22Rv1 (cell line): Measurements from ENCODE around the gene MND1.
"Not testable (repeated sequence)": the region's sequence is repeated elsewhere in the genome, so short reads cannot be mapped to it uniquely, and the experiment has no call there.

Experiments used
- H3K27ac ChIP-seq: fragments of 450-650 bp; 2 replicates; pipeline ENCODE4 v1.5.1; 2017
- CTCF ChIP-seq: fragments of 450-650 bp; IDR thresholded peaks from 2 replicates; pipeline ENCODE4 v1.5.1; 2017; ENCODE audit warnings: mild to moderate bottlenecking
- ZFX ChIP-seq: fragments of 450-650 bp; IDR thresholded peaks from 2 replicates; pipeline ENCODE4 v1.6.1; 2017; ENCODE audit warnings: antibody characterized with exemption, borderline replicate concordance

MND1 gene

GRCh38 chr4:153413842-153414241, 69.4 kb downstream of the MND1 start:
- no peak overlapping the region for H3K27ac ChIP-seq
- TF ChIP-seq CTCF, result no peak
- TF ChIP-seq ZFX, result no peak

- H3K27ac ChIP-seq, result not testable (repeated sequence)
Observed at GRCh38 chr4:153416456-153416855, 72.0 kb downstream of the MND1 start.

GRCh38 chr4:153418121-153418520, 73.6 kb downstream of the MND1 start:
- no peak for TF ChIP-seq CTCF
- TF ChIP-seq ZFX, result no peak
- no peak overlapping the region for H3K27ac ChIP-seq

- TF ChIP-seq CTCF (no peak), ZFX (no peak)
- H3K27ac ChIP-seq, result no peak overlapping the region
Observed at GRCh38 chr4:153418558-153418957, 74.1 kb downstream of the MND1 start.

GRCh38 chr4:153419029-153419428, 74.5 kb downstream of the MND1 start:
- TF ChIP-seq ZFX, result no peak
- no peak for TF ChIP-seq CTCF
- no peak overlapping the region for H3K27ac ChIP-seq

GRCh38 chr4:153419673-153420278, 75.3 kb downstream of the MND1 start:
- no peak overlapping the region for H3K27ac ChIP-seq
- TF ChIP-seq CTCF, result no peak
- no peak for TF ChIP-seq ZFX

- H3K27ac ChIP-seq, result no peak overlapping the region
- no peak for TF ChIP-seq ZFX
- TF ChIP-seq CTCF, result no peak
Observed at GRCh38 chr4:153420361-153420760, 75.9 kb downstream of the MND1 start.

GRCh38 chr4:153421941-153422340, 77.5 kb downstream of the MND1 start:
- TF ChIP-seq CTCF (no peak), ZFX (no peak)
- H3K27ac ChIP-seq, result no peak overlapping the region
